Neural cell (in vitro differentiated cells): Measurements from ENCODE around the gene TBC1D8. TPM values are rescaled to one million over a fixed set of nuclear protein-coding genes. Genes with fewer than 3 reads are reported as not detected.
"Not testable (repeated sequence)": the region's sequence is repeated elsewhere in the genome, so short reads cannot be mapped to it uniquely, and the experiment has no call there.

Source experiments
- H2AFZ ChIP-seq: fragments of 200-600, 300-800 bp; sonication (generic), shearing (Covaris generic); 2 replicates; pipeline ENCODE4 v1.6.0; 2014; ENCODE audit warnings: low read depth, mild to moderate bottlenecking, antibody characterized with exemption, low read length, moderate library complexity
- H3F3A ChIP-seq: fragments of 200-600 bp; shearing (Covaris generic); 2 replicates; pipeline ENCODE4 v1.6.1; 2016; ENCODE audit warnings: mild to moderate bottlenecking, moderate library complexity, mixed read lengths, antibody characterized with exemption, low read length; ENCODE audit not compliant: insufficient read depth, poor library complexity, severe bottlenecking
- H3K27ac ChIP-seq: fragments of 200-600, 300-800 bp; sonication (generic), shearing (Covaris generic); 2 replicates; pipeline ENCODE4 v1.5.1; 2014; ENCODE audit warnings: mild to moderate bottlenecking, low read length, moderate library complexity
- H3K27me3 ChIP-seq: fragments of 300-800, 200-600 bp; sonication (generic), shearing (Covaris generic); 2 replicates; pipeline ENCODE4 v1.6.0; 2014; ENCODE audit warnings: mild to moderate bottlenecking, low read depth, low read length, moderate library complexity; ENCODE audit not compliant: insufficient read depth
- H3K36me3 ChIP-seq: fragments of 300-800, 200-600 bp; sonication (generic), shearing (Covaris generic); 2 replicates; pipeline ENCODE4 v1.5.1; 2014; ENCODE audit warnings: mild to moderate bottlenecking, antibody characterized with exemption, low read length, moderate library complexity; ENCODE audit not compliant: insufficient read depth
- H3K4me2 ChIP-seq: fragments of 300-800, 200-600 bp; sonication (generic), shearing (Covaris generic); 2 replicates; pipeline ENCODE4 v1.6.0; 2014; ENCODE audit warnings: mild to moderate bottlenecking, low read length
- H3K4me3 ChIP-seq: fragments of 300-800, 200-600 bp; sonication (generic), shearing (Covaris generic); 2 replicates; pipeline ENCODE4 v1.5.1; 2014; ENCODE audit warnings: mild to moderate bottlenecking, low read length, moderate library complexity
- H3K79me2 ChIP-seq: fragments of 200-600 bp; shearing (Covaris generic); replicated peaks from 2 replicates; pipeline ENCODE4 v1.6.0; 2014; ENCODE audit warnings: mild to moderate bottlenecking, low read length, moderate library complexity; ENCODE audit not compliant: insufficient read depth
- H3K9ac ChIP-seq: fragments of 300-800, 200-600 bp; sonication (generic), shearing (Covaris generic); 2 replicates; pipeline ENCODE4 v1.6.1; 2016; ENCODE audit warnings: mild to moderate bottlenecking, low read length, mixed read lengths
- H3K9me2 ChIP-seq: fragments of 200-600 bp; shearing (Covaris generic); 2 replicates; pipeline ENCODE4 v1.6.1; 2016; ENCODE audit warnings: mild to moderate bottlenecking, low read length, mixed read lengths; ENCODE audit not compliant: insufficient read depth
- H3K9me3 ChIP-seq: fragments of 200-600, 300-800 bp; sonication (generic), shearing (Covaris generic); 2 replicates; pipeline ENCODE4 v1.6.1; 2016; ENCODE audit warnings: mild to moderate bottlenecking, mixed run types, low read length, moderate library complexity, mixed read lengths
- H4K20me1 ChIP-seq: fragments of 200-600 bp; shearing (Covaris generic); 2 replicates; pipeline ENCODE4 v1.6.1; 2016; ENCODE audit warnings: mild to moderate bottlenecking, mixed run types; ENCODE audit not compliant: insufficient read depth
- CTCF ChIP-seq: fragments of 450-650 bp; IDR thresholded peaks from 2 replicates; pipeline ENCODE4 v1.5.1; 2014; ENCODE audit warnings: antibody characterized with exemption, mild to moderate bottlenecking, moderate library complexity; ENCODE audit not compliant: poor library complexity, severe bottlenecking
- EP300 ChIP-seq: fragments of 450-650 bp; conservative IDR thresholded peaks from 2 replicates; pipeline ENCODE4 v1.6.1; 2014; ENCODE audit warnings: antibody characterized with exemption, mild to moderate bottlenecking, moderate library complexity; ENCODE audit not compliant: poor library complexity, severe bottlenecking
- EZH2 ChIP-seq: fragments of 200-600, 300-800 bp; shearing (Covaris generic), sonication (generic); IDR thresholded peaks from 2 replicates; pipeline ENCODE4 v1.6.1; 2014; ENCODE audit warnings: antibody characterized with exemption, low read length, borderline replicate concordance, mild to moderate bottlenecking; ENCODE audit not compliant: insufficient read depth, poor library complexity, severe bottlenecking
- MXI1 ChIP-seq: fragments of 450-650 bp; conservative IDR thresholded peaks from 2 replicates; pipeline ENCODE4 v1.6.1; 2014; ENCODE audit warnings: antibody characterized with exemption, mild to moderate bottlenecking; ENCODE audit not compliant: poor library complexity, severe bottlenecking
- POLR2AphosphoS5 ChIP-seq: IDR thresholded peaks from 2 replicates; pipeline ENCODE4 v1.6.1; 2012
- RAD21 ChIP-seq: fragments of 450-650 bp; conservative IDR thresholded peaks from 2 replicates; pipeline ENCODE4 v1.6.1; 2014; ENCODE audit warnings: antibody characterized with exemption, mild to moderate bottlenecking, moderate library complexity
- REST ChIP-seq: IDR thresholded peaks from 2 replicates; pipeline ENCODE4 v1.6.1; 2012; ENCODE audit warnings: borderline replicate concordance
- SMC3 ChIP-seq: fragments of 450-650 bp; conservative IDR thresholded peaks from 2 replicates; pipeline ENCODE4 v1.6.1; 2014; ENCODE audit warnings: antibody characterized with exemption, mild to moderate bottlenecking, moderate library complexity; ENCODE audit not compliant: poor library complexity
- TAF1 ChIP-seq: IDR thresholded peaks from 2 replicates; pipeline ENCODE4 v1.6.1; 2012; ENCODE audit warnings: low read depth
- polyA plus RNA-seq: library from polyadenylated mRNA; depleted of rRNA; stranded (reverse); fragments of >200 nt; gene quantifications from 2 replicates; pipeline ENCODE4 v1.2.3, GENCODE V29; 2014

TBC1D8 gene
- polyA plus RNA-seq, 1 donor from 2014 or later, result 5.3 TPM

- no peaks in the 10 kb centered on the region for H3K9me2 ChIP-seq
- H3K79me2 ChIP-seq, result no peaks in the 10 kb centered on the region
- no peaks in the 10 kb centered on the region for H3K36me3 ChIP-seq
- H3K9ac ChIP-seq, result no peak overlapping the region
- no peak overlapping the region for H3K27ac ChIP-seq
- no peaks in the 10 kb centered on the region for H3K9me3 ChIP-seq
- no peak overlapping the region for H2AFZ ChIP-seq
- H3F3A ChIP-seq, result no peaks in the 10 kb centered on the region
- no peaks in the 10 kb centered on the region for H4K20me1 ChIP-seq
- no peak overlapping the region for H3K4me2 ChIP-seq
- H3K4me3 ChIP-seq, result no peak overlapping the region
- H3K27me3 ChIP-seq, result no peaks in the 10 kb centered on the region
- no peak for TF ChIP-seq RAD21
- no peak for TF ChIP-seq CTCF
- TF ChIP-seq EZH2, result no peak
- TF ChIP-seq MXI1, result no peak
- no peak for TF ChIP-seq TAF1
- TF ChIP-seq REST, result no peak
- no peak for TF ChIP-seq EP300
- TF ChIP-seq SMC3, result no peak
- no peak for TF ChIP-seq POLR2AphosphoS5
Measured at GRCh38 chr2:101168706-101169105, 17.5 kb upstream of the TBC1D8 start.

GRCh38 chr2:101167532-101167931, 16.4 kb upstream of the TBC1D8 start:
- H3K36me3 ChIP-seq, result not testable (repeated sequence)

GRCh38 chr2:101164021-101164420, 12.8 kb upstream of the TBC1D8 start:
- Histone ChIP-seq H3K9me3 (no peaks in the 10 kb centered on the region), H3K27ac (no peak overlapping the region)
- TF ChIP-seq RAD21 (no peak), CTCF (no peak), SMC3 (no peak), EZH2 (no peak), REST (no peak), POLR2AphosphoS5 (no peak), EP300 (no peak), MXI1 (no peak), TAF1 (no peak)

More at GRCh38 chr2:101167532-101167931, 16.4 kb upstream of the TBC1D8 start:
- not testable (repeated sequence) for H3K9me2 ChIP-seq, H3K4me3 ChIP-seq, H3K79me2 ChIP-seq, H3K27me3 ChIP-seq, H2AFZ ChIP-seq, H4K20me1 ChIP-seq, H3F3A ChIP-seq, H3K9ac ChIP-seq, H3K4me2 ChIP-seq, H3K27ac ChIP-seq, H3K9me3 ChIP-seq

More at GRCh38 chr2:101164021-101164420, 12.8 kb upstream of the TBC1D8 start:
- no peak overlapping the region for H3K4me3 ChIP-seq
- no peak overlapping the region for H3K9ac ChIP-seq
- no peaks in the 10 kb centered on the region for H3K79me2 ChIP-seq
- no peak overlapping the region for H3K4me2 ChIP-seq
- no peak overlapping the region for H2AFZ ChIP-seq
- H3K36me3 ChIP-seq, result no peaks in the 10 kb centered on the region
- H3K27me3 ChIP-seq, result no peaks in the 10 kb centered on the region
- H4K20me1 ChIP-seq, result no peaks in the 10 kb centered on the region
- no peaks in the 10 kb centered on the region for H3K9me2 ChIP-seq
- no peaks in the 10 kb centered on the region for H3F3A ChIP-seq
